ENCODE data around the gene ACER3.
"Not testable (repeated sequence)": the region's sequence is repeated elsewhere in the genome, so short reads cannot be mapped to it uniquely, and the experiment has no call there.

The ACER3 gene

DNA sequence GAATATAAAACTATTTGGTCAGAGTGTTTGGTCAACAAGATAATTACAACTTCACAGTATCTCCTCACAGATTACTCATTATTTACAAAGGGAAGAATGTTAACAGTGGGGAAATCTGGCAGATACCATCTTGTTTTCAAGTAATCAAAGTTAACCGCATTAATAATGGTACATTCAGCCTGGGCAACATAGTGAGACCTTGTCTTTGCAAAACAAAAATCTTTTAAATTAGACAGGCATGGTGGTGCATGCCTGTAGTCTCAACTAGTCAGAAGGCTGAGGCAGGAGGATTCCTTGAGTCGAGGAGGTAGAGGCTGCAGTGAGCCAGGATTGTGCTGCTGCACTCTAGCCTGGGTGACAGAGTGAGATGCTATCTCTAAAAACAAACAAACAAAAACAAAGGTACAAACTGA lies 78.5 kb downstream of the ACER3 start:
- DNase-seq = no peak

DNA sequence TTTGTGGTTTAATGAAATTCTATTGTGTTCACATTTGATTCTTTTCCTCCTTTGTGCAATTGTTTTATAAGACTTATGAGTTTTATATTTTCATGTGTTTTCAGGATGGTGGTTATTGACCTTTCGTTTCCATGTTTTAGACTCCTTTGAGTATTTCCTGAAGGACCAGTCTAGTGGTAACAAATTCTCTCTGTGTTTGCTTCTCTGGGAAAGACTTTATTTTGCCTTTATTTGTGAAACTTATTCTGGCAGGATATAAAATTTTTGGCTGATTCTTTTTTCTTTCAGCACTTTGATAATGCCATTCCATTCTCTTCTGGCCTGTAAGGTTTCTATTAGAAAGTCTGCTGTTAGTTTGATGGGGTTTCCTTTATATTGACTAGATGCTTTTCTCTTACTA lies 83.5 kb downstream of the ACER3 start:
- no peak for DNase-seq

DNA sequence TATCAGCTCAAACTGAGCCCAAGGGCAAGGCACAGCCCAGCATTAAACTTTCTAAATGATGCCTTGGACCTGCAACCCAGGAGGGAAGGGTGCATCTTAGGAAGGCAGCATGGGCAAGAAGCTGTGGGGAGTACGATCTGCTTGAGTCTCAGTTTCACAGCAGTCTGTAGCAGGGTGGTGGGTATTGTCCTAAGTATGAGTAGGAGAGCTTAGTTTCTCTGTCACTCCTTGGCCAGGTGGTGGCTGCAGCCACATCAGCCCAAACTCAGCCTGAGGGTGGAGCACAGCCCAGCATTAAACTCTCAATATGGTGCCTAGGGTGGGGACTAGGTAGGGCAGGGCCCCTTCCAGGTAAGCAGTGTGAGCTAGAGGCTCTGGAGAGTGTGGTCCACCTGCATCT lies 85.5 kb downstream of the ACER3 start:
- no peak for DNase-seq

DNA sequence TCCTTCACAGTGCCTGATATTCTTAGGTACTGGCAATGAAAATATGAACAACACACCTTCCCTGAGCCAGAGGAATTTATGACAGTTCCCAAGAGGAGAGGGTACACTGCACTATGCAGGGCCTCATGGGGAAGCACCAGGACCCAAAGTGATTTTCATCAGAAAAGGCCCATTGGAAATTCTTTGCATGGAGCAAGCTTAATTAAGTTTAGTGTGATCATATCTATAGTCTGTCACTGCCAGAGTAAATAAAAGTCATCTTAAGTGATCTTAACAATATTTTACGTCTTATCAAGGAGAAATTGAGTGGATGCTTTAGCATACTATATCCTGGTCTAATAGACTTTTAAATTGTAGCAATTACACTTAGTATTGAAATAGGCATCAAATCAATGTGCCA lies 86.5 kb downstream of the ACER3 start:
- DNase-seq = no peak

DNA sequence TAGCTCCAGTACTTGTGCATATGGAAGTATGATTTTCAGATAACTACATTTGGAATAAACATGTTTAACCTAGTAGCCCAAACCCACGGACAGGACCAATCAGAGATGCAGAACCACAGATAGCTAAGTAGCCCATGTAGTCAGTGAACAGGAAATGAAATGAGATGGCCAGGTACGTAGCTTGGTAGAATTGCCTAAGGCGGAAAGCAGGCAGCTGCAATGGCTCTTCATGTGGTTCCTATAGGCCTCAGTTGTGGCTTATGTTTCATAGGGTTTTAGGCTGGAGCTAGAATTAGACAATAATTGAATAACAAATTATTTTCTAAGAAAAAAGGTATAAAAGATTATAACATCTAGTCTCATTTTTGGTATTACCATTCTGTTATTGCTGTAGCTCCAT lies 87.1 kb downstream of the ACER3 start:
- DNase-seq = no peak

DNA sequence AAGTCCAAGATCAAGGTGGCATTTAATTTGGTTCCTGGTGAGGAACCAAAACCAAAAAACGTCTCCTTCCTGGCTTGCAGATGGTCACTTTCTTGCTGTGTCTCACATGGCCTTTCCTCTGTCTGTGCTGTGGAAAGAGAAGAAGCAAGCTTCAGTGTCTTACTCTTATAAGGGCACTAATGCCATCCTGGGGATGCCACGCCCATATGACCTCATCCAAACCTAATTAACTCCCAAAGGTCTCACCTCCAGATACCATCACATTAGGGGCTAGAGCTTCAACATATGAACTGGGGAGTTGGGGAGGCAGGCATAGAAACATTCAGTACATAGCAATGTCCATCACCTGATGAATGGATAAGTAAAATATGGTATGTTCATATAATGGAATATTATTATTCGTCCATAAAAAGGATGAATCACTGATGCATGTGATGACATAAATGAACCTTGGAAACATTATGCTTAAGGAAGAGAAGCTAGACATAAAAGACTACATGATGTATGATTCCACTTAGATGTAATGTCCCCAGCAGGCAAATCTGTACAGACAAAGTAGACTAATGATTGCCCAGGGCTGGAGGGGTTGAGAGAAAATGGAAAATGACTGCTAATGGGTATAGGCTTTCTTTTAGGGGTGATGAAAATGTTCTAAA lies 94.9 kb downstream of the ACER3 start:
- DNase-seq = no peak

DNA sequence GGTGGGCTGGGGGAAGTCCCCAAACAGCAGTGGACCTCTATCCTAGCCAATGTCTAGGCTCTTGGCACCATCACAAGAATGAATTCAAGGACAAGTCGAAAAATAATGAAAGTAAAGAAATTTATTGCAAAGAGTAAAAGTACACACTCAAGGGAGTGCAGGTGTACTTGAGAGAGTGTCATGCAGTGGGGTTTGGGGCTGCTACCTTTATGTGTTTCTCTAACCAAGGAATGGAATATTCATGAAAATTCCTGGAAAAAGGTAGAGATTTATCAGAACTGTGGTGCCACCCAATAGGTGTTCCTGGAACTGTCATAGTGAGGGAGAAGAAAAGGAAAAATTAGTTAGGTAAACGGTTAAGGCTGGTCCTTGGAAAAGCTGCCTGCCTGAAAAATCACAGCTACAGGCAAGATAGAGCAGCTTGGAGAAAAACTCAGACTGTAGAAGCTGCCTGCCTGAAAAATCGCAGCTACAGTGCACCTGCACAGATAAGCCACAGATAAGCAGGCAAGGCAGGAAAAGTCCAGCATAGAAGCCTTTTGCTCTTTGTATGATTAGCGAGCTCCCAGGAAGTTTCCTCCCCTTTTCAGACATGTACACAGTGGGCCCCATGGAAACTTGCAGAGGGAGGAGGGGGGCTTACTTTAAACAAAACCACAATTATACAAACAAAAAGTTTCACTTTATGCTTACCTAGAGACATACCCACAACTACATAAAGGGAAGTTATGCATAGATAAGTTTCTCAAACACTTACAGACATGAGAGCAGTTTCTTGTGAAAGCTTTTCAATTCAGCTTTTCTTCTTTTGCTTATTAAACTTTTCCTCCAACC lies 102.1 kb downstream of the ACER3 start:
- DNase-seq = no peak

DNA sequence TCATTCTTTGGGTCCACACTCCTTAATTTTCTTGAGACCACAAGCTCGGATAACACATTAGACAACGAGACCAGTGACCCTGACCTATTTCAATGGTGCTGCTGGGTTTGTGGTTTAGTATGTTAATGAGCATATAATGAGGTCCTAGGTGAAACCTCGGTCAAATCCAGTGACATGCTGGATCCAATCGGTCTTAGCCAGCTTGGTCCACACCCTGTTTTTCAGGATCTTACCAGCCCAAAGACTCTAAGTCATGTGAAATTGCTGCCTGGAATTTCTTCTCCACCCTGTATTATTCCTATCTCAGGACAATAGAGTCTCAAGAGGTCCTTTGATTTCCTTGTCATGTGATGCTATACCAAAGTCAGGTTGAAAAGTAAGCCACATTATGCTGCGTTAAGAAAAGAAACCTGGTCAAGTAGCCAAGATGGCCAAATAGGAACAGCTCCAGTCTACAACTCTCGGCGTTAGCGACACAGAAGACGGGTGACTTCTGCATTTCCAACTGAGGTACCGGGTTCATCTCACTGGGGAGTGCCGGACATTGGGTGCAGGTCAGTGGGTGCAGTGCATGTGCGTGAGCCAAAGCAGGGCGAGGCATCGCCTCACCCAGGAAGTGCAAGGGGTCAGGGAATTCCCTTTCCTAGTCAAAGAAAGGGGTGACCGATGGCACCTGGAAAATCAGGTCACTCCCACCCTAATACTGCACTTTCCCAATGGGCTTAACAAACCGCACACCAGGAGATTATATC lies 102.9 kb downstream of the ACER3 start:
- not testable (repeated sequence) for DNase-seq

DNA sequence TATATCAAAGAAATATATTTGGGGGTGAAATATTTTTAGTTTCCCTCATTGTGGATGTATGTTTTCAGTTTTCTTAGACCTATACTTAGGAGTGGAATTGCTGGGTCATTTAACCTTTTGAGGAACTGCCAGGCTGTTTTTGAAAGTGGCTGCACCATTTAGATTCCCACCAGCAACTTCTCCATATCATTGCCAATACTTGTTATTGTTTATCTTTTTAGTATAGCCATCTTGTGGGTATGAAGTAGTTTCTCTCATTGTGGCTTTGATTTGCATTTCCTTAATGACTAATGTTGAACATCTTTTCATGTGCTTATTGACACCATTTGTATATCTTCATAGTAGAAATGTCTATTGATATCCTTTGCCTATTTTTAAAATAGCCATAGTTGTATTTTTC lies 111.3 kb downstream of the ACER3 start:
- DNase-seq = no peak

DNA sequence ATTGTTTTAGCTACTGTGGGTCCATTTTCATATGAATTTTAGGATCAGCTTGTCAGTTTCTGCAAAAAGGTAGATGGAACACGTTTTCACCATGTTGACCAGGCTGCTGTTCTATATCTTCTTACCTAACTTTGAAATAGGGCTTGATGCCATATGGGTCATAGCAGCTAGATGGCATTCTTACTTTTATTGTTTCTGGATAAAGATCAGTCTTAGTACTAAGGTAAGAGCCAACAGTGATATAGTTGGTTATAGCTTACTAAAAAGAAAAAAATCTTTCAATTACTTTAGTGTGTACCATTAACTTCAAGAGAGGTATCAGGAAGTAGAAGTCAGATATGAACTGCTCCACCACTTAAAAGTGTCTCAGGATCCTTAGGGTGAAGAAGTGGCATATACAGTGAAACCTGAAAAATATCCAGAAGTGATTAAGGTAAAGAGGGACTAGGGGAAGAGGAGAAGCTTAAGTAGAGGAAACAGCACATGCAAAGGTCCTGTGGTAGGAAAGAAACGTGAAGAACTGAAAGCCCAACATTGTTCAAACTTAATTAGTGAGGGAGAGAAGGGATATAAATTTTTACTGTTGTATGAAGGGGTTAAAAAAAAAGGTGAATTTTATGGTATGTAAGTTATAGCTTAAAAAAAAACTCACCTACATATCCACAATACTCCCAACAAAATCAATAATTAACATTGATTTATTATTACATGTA lies 113.6 kb downstream of the ACER3 start:
- no peak for DNase-seq

DNA sequence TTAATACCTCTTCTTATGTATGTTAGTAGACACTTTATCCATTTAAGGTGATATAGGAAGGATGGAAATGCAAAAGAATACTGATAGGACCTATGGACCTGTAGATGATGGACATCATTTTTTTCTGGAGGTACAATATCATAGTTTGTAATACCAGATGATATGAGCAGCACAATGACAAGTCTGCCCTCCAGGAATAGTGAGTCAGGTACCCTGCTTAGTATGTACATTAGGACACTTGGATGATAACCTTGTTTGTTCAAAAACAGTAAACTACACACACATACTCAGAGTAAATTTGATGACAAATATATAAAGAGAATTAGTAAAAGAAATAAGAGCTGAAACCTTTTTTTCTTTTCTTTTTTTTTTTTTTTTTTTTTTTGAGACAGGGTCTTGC lies 114.8 kb downstream of the ACER3 start:
- no peak for DNase-seq

DNA sequence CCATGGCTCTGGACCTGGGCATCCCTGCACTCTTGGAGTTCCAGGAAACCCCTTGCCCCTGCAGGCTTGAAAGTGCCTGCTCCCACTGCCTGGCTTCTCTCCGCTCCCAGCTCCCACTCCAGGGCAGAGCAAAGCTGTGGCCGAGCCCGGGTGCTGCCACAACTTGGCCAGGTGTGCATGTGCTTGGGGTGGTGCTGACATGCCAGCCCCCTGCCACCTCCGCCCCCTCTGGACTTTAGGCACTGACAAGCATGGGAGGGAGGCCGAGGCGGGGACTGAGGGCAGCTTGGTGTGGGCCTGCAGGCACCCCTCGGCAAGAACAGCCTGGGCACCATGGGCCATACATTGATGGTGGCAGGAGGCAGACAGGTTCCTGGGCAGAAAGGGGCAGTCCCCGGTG lies 117.1 kb downstream of the ACER3 start:
- DNase-seq = no peak

DNA sequence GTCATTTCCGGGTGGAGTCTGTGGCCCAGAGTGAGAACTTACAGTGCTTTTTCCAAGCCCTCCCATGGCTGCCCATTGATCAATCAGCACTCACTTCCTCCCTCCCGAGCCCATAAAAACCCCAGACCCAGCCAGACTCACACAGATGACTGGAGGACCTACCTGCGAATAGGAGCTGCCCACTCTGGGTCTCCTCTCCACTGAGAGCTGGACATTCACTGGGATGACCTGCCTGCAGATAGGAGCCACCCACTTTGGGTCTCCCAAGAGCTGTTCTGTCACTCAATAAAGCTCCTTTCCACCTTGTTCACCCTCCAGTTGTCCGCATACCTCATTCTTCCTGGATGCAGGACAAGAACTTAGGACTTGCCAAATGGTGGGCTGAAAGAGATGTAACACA lies 117.5 kb downstream of the ACER3 start:
- DNase-seq = no peak

DNA sequence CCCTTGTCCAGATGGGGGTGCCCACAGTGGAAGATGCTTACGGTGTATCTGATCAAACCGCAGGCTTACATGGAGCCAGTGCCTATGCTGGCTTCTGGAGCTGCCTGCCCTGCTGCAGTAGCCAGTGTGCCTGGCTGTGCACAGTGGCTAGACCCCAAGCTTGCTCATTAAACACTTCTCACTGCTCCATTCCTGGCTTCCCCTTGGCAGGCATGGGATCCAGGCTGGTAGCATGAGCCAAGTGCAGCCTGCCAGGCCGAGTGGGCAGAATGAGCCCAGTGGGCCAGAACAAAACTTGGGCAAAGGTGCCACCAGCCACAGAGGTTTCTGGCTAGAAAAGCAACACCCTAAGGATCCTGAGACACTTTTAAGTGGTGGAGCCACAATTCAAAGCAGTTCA lies 118.1 kb downstream of the ACER3 start:
- DNase-seq = no peak

DNA sequence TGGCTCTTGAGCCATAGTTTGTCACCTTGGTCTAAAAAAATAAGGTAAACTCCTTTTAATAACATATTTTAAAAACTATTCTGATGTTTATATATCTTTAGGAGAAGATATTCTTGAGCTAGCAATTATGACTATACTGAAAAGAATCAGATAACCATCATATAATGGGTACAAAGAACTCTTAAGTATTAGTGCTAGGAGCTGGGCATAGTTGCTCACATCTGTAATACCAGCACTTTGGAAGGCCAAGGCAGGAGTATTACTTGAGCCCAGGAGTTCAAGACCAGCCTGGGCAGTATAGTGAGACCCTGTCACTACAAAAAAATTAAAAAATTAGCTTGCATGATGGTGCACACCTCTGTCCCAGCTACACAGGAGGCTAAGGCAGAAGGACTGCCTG lies 119.5 kb downstream of the ACER3 start:
- no peak for DNase-seq

DNA sequence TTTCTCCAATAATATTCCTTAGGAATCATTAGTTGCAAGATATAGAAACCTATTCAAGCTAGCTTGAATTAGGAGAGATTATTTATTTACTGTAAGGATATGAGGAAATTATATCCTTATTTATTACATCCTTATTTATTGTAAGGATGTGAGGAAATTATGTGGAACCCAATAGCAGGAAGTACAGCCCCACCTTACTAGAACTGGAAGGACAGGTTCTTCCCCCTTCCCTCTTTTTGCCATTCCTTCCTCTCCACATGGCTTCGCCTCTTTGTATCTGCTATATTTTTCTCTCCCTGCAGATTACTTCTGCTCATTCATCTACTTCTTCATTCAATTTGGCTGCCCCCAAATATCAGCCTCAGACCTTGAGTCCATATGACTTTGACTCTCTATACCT lies 124.0 kb downstream of the ACER3 start:
- DNase-seq = no peak

DNA sequence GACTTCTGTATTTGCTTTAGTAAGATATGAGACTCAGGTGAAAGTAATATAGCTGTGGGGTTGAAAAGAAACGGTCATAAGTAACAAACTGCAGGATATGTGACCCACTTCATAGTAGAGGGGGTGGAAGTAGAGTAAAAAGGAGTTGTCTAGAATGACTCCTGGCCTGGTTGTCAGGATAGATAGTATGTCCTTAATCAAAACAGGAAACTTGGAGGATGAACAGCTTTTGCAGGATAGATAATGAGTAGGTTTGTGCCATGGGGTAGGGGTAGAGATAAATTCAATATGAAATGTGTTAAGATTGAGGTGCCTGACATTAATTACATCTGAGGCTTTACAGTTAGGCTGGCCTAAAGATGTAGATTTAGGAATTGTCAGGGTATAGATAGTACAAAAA lies 126.5 kb downstream of the ACER3 start:
- no peak for DNase-seq

DNA sequence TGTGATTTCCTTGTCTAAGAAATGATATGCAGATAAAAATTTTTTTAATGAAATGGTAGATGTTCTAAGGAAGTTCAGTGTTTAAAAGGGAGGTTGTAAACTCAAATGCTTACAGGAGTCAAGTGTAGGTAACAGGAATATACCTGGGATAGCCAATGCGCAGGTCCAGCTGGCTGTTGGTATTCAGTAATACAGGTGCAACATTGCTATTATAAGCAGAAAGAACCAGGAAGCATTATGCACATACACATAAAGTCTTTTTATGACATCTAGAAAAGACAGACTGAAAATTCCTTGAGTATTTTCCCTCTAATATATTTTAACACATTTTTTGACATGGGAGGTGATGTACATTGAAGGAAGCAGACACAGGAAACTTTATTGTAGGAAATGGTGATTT lies 129.9 kb downstream of the ACER3 start:
- no peak for DNase-seq

DNA sequence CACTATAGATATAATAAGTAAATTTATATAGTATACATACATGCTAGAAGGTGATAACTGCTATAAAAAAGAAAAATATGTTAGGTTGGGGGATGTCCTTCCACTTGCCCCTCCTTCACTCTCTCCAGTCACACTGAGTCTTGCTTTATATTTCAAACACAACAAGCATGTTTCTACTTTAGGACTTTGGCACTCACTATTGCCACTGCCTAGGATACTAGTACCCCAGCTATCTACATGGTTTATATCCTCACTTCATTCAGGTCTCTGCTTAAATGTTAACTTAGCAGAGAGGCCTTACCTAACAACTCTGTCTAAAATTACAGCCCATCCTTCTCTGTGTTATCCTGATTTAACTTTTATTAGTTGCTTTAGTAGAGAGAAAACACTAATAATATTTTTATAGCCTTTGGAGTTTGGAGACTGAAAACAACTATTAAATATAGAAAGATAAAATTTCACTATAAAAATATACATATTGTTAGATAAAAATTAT lies 134.4 kb downstream of the ACER3 start:
- no peak for DNase-seq

DNA sequence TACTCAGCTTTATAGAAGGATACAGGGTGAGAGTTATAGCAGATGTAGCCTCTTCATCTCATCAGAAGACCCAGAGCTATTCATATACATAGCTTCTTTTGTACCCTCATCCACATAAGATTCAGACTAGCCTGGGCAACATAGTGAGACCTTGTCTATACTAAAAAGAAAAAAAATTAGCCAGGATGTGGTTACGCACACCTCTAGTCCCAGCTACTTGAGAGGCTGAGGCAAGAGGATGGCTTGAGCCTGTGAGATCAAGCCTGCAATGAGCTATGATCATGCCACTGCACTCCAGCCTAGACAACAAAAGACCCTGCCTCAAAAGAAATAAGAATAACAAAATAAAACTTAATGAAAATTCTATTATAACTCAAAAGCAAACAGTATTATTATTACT lies 136.8 kb downstream of the ACER3 start:
- DNase-seq = no peak

DNA sequence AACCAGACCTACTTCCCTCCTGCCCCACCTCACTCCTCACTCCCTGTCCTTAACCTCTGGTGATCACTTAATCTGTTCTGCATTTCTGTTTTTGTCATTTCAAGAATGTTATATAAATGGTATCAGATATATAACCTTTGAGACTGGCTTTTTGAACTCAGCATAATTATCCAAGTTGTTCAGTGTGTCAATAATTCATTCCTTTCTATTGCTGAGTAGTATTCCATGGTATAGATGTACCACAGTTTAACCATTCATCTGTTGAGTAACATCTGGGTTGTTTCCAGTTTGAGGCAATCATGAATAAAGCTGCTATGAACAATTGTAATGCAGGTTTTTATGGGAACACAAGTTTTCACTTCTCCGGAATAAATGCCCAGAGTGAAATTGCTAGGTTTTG lies 138.9 kb downstream of the ACER3 start:
- DNase-seq = no peak

DNA sequence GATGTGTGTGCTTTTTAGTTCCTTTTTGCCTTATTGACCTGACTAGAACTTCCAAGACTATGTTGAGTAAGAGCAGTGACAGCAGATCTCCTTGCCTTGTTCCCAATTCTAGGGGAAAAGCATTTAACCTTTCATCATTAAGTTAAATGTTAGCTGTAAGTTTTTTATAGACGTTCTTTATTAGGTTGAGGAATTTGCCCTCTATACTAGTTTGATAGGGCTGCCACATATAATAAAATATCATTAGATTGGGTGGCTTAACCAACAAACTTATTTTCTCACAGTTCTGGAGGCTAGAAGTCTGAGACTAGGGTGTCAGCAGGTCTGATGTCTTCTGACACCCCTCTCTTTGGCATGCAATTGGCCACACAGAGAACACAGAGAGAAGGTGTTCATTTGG lies 140.9 kb downstream of the ACER3 start:
- DNase-seq = no peak

DNA sequence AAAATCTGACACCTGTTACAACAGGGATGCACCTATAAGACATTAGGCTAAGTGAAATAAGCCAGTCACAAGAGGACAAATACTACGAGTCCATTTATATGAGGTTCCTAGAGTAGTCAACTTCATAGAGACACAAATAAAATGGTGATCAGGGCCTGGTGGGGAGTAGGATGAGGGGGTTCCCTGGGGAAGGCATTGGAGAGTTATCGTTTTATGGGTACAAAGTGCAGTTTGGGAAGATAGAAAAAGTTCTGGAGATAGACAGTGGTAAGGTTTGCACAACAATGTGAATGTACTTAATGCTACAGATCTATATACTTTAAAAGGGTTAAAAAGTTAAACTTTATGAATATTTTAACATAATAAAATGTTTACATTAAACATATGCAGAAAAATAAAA lies 142.1 kb downstream of the ACER3 start:
- DNase-seq = no peak

Data from GDM1 (cell line).